GM12892 (cell line): ENCODE data around the gene FEM1B. TPM values are rescaled to one million over a fixed set of nuclear protein-coding genes. Genes with fewer than 3 reads are reported as not detected.
"Not testable (repeated sequence)": the region's sequence is repeated elsewhere in the genome, so short reads cannot be mapped to it uniquely, and the experiment has no call there.

Experiments
- DNase-seq: peaks from one replicate; pipeline ENCODE4 v3.0.0; 2011; ENCODE audit not compliant: insufficient read length
- FAIRE-seq: peaks from 2 replicates; lab custom pipeline; 2011; peaks lifted over from hg19 to GRCh38; lab: Jason Lieb, UNC
- POLR2A ChIP-seq: IDR thresholded peaks from 2 replicates; pipeline ENCODE4 v1.6.1; 2011; ENCODE audit warnings: low read depth, low read length, control low read depth
- POLR2AphosphoS5 ChIP-seq: IDR thresholded peaks from 2 replicates; pipeline ENCODE4 v1.6.1; 2011; ENCODE audit warnings: low read depth, low read length, control low read depth
- TAF1 ChIP-seq: IDR thresholded peaks from 2 replicates; pipeline ENCODE4 v1.6.1; 2011; ENCODE audit warnings: low read depth, mild to moderate bottlenecking, control low read depth, low read length, borderline replicate concordance
- polyA plus RNA-seq: library from polyadenylated mRNA; unstranded; fragments of >200 nt; gene quantifications from one replicate; pipeline ENCODE4 v1.2.1, GENCODE V29; 2012; ENCODE audit warnings: missing spikeins, inconsistent platforms; ENCODE audit not compliant: missing spikeins

FEM1B gene
- 11.4 TPM for polyA plus RNA-seq

- DNase-seq (peak; percentile 82), FAIRE-seq (peak; percentile 91)
- TF ChIP-seq POLR2A, result peak; percentile 77
- TF ChIP-seq POLR2AphosphoS5, result peak; percentile 90
- TF ChIP-seq TAF1, result peak; percentile 89
These were observed at the start of gene FEM1B for GRCh38 chr15:68277603-68278344. Gene FEM1B, plus strand, starts transcription at chr15:68277745. Its CDS starts 673 bp downstream, at chr15:68278418.

GRCh38 chr15:68228143-68228970 is 49.2 kb upstream of the FEM1B start:
- TF ChIP-seq POLR2A (no peak), POLR2AphosphoS5 (peak; percentile 12; the same call in 1 of the 2 replicates), TAF1 (peak; percentile 35; the same call in 1 of the 2 replicates)
- DNase-seq (no peak), FAIRE-seq (peak; percentile 76)

- TF ChIP-seq TAF1 (peak; percentile 4; the same call in 1 of the 2 replicates), POLR2AphosphoS5 (no peak)
- FAIRE-seq, result no peak
These were observed 48.6 kb upstream of the FEM1B start for GRCh38 chr15:68228971-68229385.

GRCh38 chr15:68229386-68230156 is 48.0 kb upstream of the FEM1B start, which contains the start of gene CLN6:
Gene CLN6, minus strand, starts transcription at chr15:68229728. Its CDS starts 144 bp downstream, at chr15:68229584.
- FAIRE-seq (peak; percentile 88), DNase-seq (peak; percentile 87)
- TF ChIP-seq TAF1, result peak; percentile 17; the same call in 1 of the 2 replicates
- TF ChIP-seq POLR2AphosphoS5, result no peak
- TF ChIP-seq POLR2A, result peak; percentile 71; the same call in 1 of the 2 replicates

More at GRCh38 chr15:68228971-68229385, 48.6 kb upstream of the FEM1B start:
- no peak for DNase-seq

DNA sequence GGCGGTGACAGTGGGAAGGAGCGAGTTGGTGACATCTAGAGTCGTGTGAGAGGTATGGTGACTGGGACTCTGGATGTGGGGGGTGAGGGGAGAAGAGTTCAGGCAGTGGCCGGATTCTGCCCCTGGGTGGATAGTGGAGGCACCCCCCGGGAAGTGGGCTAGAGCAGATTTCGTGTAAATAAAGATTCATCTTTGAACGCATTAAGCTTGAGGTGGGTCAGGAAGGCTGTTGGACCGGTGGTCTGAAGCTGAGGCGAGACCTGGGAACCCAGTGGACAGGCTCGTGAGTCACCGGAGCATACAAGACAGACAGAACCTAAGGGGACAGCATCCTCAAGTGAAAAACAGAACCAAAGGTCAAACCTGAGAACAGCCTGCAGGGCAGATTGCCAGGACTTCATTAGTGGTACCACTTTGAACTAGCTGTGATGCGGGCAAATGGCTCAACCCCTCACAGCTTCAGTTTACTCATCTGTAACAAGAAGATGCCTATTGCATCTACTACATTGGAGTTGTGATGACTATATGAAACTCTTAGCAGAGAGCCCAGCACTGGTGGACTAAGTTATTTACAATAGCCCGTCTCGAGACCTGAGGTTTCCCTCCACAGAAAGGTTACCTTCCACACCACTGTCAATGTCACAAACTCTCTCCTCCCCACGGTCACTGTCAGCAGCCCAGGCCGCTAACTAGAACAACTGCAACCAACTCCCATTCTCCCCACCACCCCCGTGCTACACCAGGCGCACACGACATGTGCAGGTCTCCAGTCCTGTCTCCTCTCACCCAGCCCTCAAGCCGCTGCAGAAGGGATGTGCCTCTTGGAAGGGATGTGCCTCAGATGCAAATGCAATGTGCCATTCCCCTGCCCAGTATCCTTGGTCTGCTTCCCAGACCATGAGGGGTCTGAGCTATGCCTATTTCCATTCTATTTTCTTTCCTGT is 47.1 kb upstream of the FEM1B start:
- TF ChIP-seq POLR2A (no peak), TAF1 (no peak), POLR2AphosphoS5 (no peak)
- DNase-seq, result no peak
- FAIRE-seq, result peak; percentile 79

- TF ChIP-seq POLR2AphosphoS5 (no peak), TAF1 (no peak), POLR2A (no peak)
- FAIRE-seq, result no peak
These were observed 46.3 kb upstream of the FEM1B start for GRCh38 chr15:68231102-68231818.

DNA sequence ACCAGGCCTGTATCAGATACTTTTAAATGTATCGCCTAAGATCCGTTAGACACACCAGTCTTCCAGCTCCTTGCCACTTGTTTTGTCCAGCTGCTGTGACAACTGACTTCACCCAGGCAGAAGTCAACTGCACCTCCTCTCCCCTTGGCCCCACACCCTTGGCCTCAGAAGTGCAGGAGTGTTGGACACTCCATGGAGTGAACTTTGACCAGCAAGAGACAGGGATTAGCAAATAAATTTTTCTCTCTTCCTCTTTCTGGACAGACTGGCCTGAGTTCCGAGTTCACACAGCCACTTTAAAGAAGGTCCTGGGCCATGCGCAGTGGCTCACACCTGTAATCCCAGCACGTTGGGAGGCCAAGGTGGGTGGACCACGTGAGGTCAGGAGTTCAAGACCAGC is 45.1 kb upstream of the FEM1B start:
- FAIRE-seq (no peak), DNase-seq (no peak)
- no peak for TF ChIP-seq POLR2A
- no peak for TF ChIP-seq TAF1
- TF ChIP-seq POLR2AphosphoS5, result no peak

More at GRCh38 chr15:68231102-68231818, 46.3 kb upstream of the FEM1B start:
- no peak for DNase-seq

GRCh38 chr15:68232937-68233336 is 44.6 kb upstream of the FEM1B start:
- DNase-seq (no peak), FAIRE-seq (no peak)
- TF ChIP-seq POLR2A, result no peak

DNA sequence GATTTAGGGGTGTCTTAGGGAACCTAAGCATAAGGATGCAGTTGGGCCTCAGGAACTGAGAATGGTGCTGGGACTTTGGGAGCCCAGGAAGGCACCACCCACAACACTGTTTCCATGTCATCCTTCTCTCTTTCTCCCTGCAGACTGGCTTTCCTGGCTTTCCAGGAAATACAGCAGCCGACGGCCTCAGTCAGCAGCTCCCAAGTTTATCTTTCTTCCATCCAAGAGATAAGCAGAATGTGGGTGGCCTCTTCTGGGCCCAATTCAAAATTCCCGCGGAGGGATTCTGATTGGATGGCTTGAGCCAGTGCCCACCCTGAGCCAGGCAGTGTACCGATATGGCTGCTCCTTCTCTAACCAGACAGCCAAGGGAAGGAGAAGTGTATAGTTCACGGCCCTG is 43.5 kb upstream of the FEM1B start:
- FAIRE-seq (no peak), DNase-seq (no peak)
- TF ChIP-seq POLR2AphosphoS5 (no peak), POLR2A (no peak), TAF1 (no peak)

- not testable (repeated sequence) for FAIRE-seq, DNase-seq
These were observed 43.0 kb upstream of the FEM1B start for GRCh38 chr15:68234520-68234919.
